HepG2 (cell line): ENCODE measurements around the gene CSF3R. TPM values are rescaled to one million over a fixed set of nuclear protein-coding genes. Genes with fewer than 3 reads are reported as not detected.

Experiments used
- ATRX ChIP-seq: sonication (generic); formaldehyde crosslinking; IDR thresholded peaks from 2 replicates; pipeline ENCODE4 v1.4.0; 2020; ENCODE audit warnings: missing genetic modification reagents, borderline replicate concordance
- CBX5 ChIP-seq: sonication (generic); formaldehyde crosslinking; IDR thresholded peaks from 2 replicates; pipeline ENCODE4 v1.4.0; 2020; ENCODE audit warnings: missing genetic modification reagents, borderline replicate concordance
- FOXA1 ChIP-seq, 2 experiments: fragments of 450-650 bp in 1 of 2; sonication (generic) in 1 of 2; formaldehyde crosslinking in 1 of 2; IDR thresholded peaks; 2 replicates each; pipeline versions ENCODE4 v1.4.0 to v1.6.1; 2016 to 2020; ENCODE audit warnings: missing genetic modification reagents in 1 of 2
- FOXJ3 ChIP-seq: sonication (generic); formaldehyde crosslinking; IDR thresholded peaks from 2 replicates; pipeline ENCODE4 v1.4.0; 2020; ENCODE audit warnings: missing genetic modification reagents, mild to moderate bottlenecking, borderline replicate concordance
- HOXA9 ChIP-seq: sonication (generic); formaldehyde crosslinking; IDR thresholded peaks from 2 replicates; pipeline ENCODE4 v1.8.1; 2022; ENCODE audit warnings: missing genetic modification reagents, mild to moderate bottlenecking, moderate library complexity, borderline replicate concordance
- ISX ChIP-seq: sonication (generic); formaldehyde crosslinking; conservative IDR thresholded peaks from 2 replicates; pipeline ENCODE4 v1.5.0; 2020; ENCODE audit warnings: missing genetic modification reagents
- NRL ChIP-seq: sonication (generic); formaldehyde crosslinking; IDR thresholded peaks from 2 replicates; pipeline ENCODE4 v1.5.0; 2020; ENCODE audit warnings: missing genetic modification reagents, mild to moderate bottlenecking, moderate library complexity, borderline replicate concordance
- ZBTB1 ChIP-seq: sonication (generic); formaldehyde crosslinking; IDR thresholded peaks from 2 replicates; pipeline ENCODE4 v1.4.0; 2020; ENCODE audit warnings: missing genetic modification reagents, borderline replicate concordance
- ZFP36L1 ChIP-seq: sonication (generic); formaldehyde crosslinking; IDR thresholded peaks from 2 replicates; pipeline ENCODE4 v1.8.0; 2022; ENCODE audit warnings: mild to moderate bottlenecking, missing genetic modification reagents, moderate library complexity
- ZFP36L2 ChIP-seq: sonication (generic); formaldehyde crosslinking; IDR thresholded peaks from 2 replicates; pipeline ENCODE4 v1.4.0; 2020; ENCODE audit warnings: missing genetic modification reagents
- ZFYVE20 ChIP-seq: sonication (generic); formaldehyde crosslinking; IDR thresholded peaks from 2 replicates; pipeline ENCODE4 v1.8.0; 2023; ENCODE audit warnings: low read depth, mild to moderate bottlenecking, moderate library complexity, missing genetic modification reagents, borderline replicate concordance
- ZNF556 ChIP-seq: sonication (generic); formaldehyde crosslinking; IDR thresholded peaks from 2 replicates; pipeline ENCODE4 v1.4.0; 2020; ENCODE audit warnings: mild to moderate bottlenecking, missing genetic modification reagents, borderline replicate concordance
- ZNF564 ChIP-seq: sonication (generic); formaldehyde crosslinking; IDR thresholded peaks from 2 replicates; pipeline ENCODE4 v1.8.1; 2023; ENCODE audit warnings: mild to moderate bottlenecking, missing genetic modification reagents
- ZNF607 ChIP-seq: sonication (generic); formaldehyde crosslinking; IDR thresholded peaks from 2 replicates; pipeline ENCODE4 v1.5.1; 2020; ENCODE audit warnings: missing genetic modification reagents, mild to moderate bottlenecking, borderline replicate concordance
- ZNF709 ChIP-seq: sonication (generic); formaldehyde crosslinking; IDR thresholded peaks from 2 replicates; pipeline ENCODE4 v1.5.0; 2020; ENCODE audit warnings: mild to moderate bottlenecking, missing genetic modification reagents
- ZNF839 ChIP-seq: sonication (generic); formaldehyde crosslinking; IDR thresholded peaks from 2 replicates; pipeline ENCODE4 v1.4.0; 2020; ENCODE audit warnings: missing genetic modification reagents, mild to moderate bottlenecking, borderline replicate concordance
- ZSCAN25 ChIP-seq: sonication (generic); formaldehyde crosslinking; IDR thresholded peaks from 2 replicates; pipeline ENCODE4 v1.8.0; 2022; ENCODE audit warnings: mild to moderate bottlenecking, missing genetic modification reagents
- polyA plus RNA-seq, 8 experiments: library from polyadenylated mRNA; depleted of rRNA in 3 of 8; stranded (reverse) in 7 of 8; unstranded in 1 of 8; fragments of >200 nt; fragmentation: Illumina TruSeq in 4 of 8; extraction: Trizol in 4 of 8; gene quantifications; 2 replicates each; pipeline versions ENCODE4 v1.2.1 to v1.2.3, GENCODE V29; 2011 to 2016; ENCODE audit warnings: low read depth in 4 of 8, missing spikeins in 1 of 8, mixed read lengths in 1 of 8; ENCODE audit not compliant: insufficient read depth in 1 of 8
- total RNA-seq, 5 experiments: library from RNA; depleted of rRNA; stranded (reverse); fragments of >200 nt; fragmentation: Illumina TruSeq; extraction: Trizol; gene quantifications; 2 replicates each; pipeline ENCODE4 v1.2.3, GENCODE V29; 2016; ENCODE audit warnings: low read depth in 1 of 5
- TF ChIP-seq, protein P1 (sequence below): IDR thresholded peaks from 2 replicates; pipeline ENCODE4 v1.6.1; 2018; ENCODE audit warnings: missing genetic modification reagents, mild to moderate bottlenecking, missing compliant biosample characterization
- TF ChIP-seq, protein P2 (sequence below): sonication (generic); formaldehyde crosslinking; IDR thresholded peaks from 2 replicates; pipeline ENCODE4 v1.5.0; 2020; ENCODE audit warnings: missing genetic modification reagents
- TF ChIP-seq, protein P3 (sequence below): IDR thresholded peaks from 2 replicates; pipeline ENCODE4 v1.4.0; 2020; ENCODE audit warnings: mild to moderate bottlenecking, missing genetic modification reagents
- TF ChIP-seq, protein P4 (sequence below): sonication (generic); formaldehyde crosslinking; IDR thresholded peaks from 2 replicates; pipeline ENCODE4 v1.4.0; 2020; ENCODE audit warnings: missing genetic modification reagents, borderline replicate concordance

The CSF3R gene
- total and polyA plus RNA-seq, 2 of the 13 experiments (the other 11 are each of a cell fraction or from before 2014, with no cell fraction given) = 11.9 to 28.8 TPM

GRCh38 chr1:36486439-36487335 is 4.0 kb upstream of the CSF3R start (continued):
- peak; percentile 86 for TF ChIP-seq FOXA1 (IDR thresholded peaks at IDR 0.05)
- peak; percentile 99 for TF ChIP-seq FOXA1 (CRISPR knock-in tag; IDR thresholded peaks at IDR 0.05)
- no peak for TF ChIP-seq ZBTB1 (CRISPR knock-in tag)
- no peak for TF ChIP-seq ZFP36L2 (CRISPR knock-in tag)
- no peak for TF ChIP-seq ZFYVE20
- peak; percentile 88 for TF ChIP-seq ZNF564 (CRISPR knock-in tag)
- TF ChIP-seq, protein P1, sequence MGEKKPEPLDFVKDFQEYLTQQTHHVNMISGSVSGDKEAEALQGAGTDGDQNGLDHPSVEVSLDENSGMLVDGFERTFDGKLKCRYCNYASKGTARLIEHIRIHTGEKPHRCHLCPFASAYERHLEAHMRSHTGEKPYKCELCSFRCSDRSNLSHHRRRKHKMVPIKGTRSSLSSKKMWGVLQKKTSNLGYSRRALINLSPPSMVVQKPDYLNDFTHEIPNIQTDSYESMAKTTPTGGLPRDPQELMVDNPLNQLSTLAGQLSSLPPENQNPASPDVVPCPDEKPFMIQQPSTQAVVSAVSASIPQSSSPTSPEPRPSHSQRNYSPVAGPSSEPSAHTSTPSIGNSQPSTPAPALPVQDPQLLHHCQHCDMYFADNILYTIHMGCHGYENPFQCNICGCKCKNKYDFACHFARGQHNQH (CRISPR knock-in tag) = peak; percentile 90
- TF ChIP-seq ZFP36L1 (CRISPR knock-in tag) = peak; percentile 80; the same call in 1 of the 2 replicates
- TF ChIP-seq ATRX = no peak
- TF ChIP-seq CBX5 (CRISPR knock-in tag) = peak; percentile 90; the same call in 1 of the 2 replicates
- peak; percentile 100 for TF ChIP-seq FOXJ3 (CRISPR knock-in tag)
- TF ChIP-seq ZSCAN25 (CRISPR knock-in tag) = peak; percentile 35; the same call in 1 of the 2 replicates
- no peak for TF ChIP-seq HOXA9
- TF ChIP-seq, protein P2, sequence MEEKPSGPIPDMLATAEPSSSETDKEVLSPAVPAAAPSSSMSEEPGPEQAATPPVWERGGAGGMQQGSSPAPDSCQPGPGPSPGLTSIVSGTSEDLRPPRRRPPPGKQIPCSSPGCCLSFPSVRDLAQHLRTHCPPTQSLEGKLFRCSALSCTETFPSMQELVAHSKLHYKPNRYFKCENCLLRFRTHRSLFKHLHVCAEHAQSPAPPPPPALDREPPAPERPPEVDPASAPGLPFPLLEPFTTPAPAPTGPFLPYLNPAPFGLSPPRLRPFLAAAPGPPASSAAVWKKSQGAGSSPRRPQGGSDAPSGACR (CRISPR knock-in tag) = peak; percentile 89
- 0 out of 2 replicates have a peak, but pooled peaks have one; percentile 68 for TF ChIP-seq ZNF709 (CRISPR knock-in tag)
- TF ChIP-seq ZNF839 (CRISPR knock-in tag) = no peak
- 0 out of 2 replicates have a peak, but pooled peaks have one; percentile 25 for TF ChIP-seq NRL (CRISPR knock-in tag)
- TF ChIP-seq ZNF607 (CRISPR knock-in tag) = peak; percentile 68; the same call in 1 of the 2 replicates
- 0 out of 2 replicates have a peak, but pooled peaks have one; percentile 80 for TF ChIP-seq ISX
- TF ChIP-seq, protein P3, sequence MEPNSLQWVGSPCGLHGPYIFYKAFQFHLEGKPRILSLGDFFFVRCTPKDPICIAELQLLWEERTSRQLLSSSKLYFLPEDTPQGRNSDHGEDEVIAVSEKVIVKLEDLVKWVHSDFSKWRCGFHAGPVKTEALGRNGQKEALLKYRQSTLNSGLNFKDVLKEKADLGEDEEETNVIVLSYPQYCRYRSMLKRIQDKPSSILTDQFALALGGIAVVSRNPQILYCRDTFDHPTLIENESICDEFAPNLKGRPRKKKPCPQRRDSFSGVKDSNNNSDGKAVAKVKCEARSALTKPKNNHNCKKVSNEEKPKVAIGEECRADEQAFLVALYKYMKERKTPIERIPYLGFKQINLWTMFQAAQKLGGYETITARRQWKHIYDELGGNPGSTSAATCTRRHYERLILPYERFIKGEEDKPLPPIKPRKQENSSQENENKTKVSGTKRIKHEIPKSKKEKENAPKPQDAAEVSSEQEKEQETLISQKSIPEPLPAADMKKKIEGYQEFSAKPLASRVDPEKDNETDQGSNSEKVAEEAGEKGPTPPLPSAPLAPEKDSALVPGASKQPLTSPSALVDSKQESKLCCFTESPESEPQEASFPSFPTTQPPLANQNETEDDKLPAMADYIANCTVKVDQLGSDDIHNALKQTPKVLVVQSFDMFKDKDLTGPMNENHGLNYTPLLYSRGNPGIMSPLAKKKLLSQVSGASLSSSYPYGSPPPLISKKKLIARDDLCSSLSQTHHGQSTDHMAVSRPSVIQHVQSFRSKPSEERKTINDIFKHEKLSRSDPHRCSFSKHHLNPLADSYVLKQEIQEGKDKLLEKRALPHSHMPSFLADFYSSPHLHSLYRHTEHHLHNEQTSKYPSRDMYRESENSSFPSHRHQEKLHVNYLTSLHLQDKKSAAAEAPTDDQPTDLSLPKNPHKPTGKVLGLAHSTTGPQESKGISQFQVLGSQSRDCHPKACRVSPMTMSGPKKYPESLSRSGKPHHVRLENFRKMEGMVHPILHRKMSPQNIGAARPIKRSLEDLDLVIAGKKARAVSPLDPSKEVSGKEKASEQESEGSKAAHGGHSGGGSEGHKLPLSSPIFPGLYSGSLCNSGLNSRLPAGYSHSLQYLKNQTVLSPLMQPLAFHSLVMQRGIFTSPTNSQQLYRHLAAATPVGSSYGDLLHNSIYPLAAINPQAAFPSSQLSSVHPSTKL = peak; percentile 97
- TF ChIP-seq, protein P4, sequence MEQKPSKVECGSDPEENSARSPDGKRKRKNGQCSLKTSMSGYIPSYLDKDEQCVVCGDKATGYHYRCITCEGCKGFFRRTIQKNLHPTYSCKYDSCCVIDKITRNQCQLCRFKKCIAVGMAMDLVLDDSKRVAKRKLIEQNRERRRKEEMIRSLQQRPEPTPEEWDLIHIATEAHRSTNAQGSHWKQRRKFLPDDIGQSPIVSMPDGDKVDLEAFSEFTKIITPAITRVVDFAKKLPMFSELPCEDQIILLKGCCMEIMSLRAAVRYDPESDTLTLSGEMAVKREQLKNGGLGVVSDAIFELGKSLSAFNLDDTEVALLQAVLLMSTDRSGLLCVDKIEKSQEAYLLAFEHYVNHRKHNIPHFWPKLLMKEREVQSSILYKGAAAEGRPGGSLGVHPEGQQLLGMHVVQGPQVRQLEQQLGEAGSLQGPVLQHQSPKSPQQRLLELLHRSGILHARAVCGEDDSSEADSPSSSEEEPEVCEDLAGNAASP (CRISPR knock-in tag) = peak; percentile 97
- peak; percentile 95; the same call in 1 of the 2 replicates for TF ChIP-seq ZNF556 (CRISPR knock-in tag)
